Fibroblast of pulmonary artery (primary cell): ENCODE results near the gene TPCN2.

Source experiments
- DNase-seq: peaks from one replicate; pipeline ENCODE4 v3.0.0-alpha.2; 2010; ENCODE audit warnings: low read depth
- H3K4me3 ChIP-seq: replicated peaks from 2 replicates; pipeline ENCODE4 v1.5.1; 2011; ENCODE audit warnings: low read depth, mild to moderate bottlenecking, control low read depth, low read length, moderate library complexity
- CTCF ChIP-seq: IDR thresholded peaks from 2 replicates; pipeline ENCODE4 v1.5.1; 2011; ENCODE audit warnings: mild to moderate bottlenecking, control low read depth, low read length, inconsistent platforms; ENCODE audit errors: missing control alignments

The TPCN2 gene

GRCh38 chr11:69040051-69040450 lies 8.7 kb upstream of the TPCN2 start:
- TF ChIP-seq CTCF = no peak
- no peak overlapping the region for H3K4me3 ChIP-seq
- DNase-seq = no peak

- TF ChIP-seq CTCF = no peak
- no peak overlapping the region for H3K4me3 ChIP-seq
- peak; percentile 39 for DNase-seq
Observed at GRCh38 chr11:69040581-69041260, 8.0 kb upstream of the TPCN2 start.

GRCh38 chr11:69041516-69041915 lies 7.2 kb upstream of the TPCN2 start:
- no peak for TF ChIP-seq CTCF
- DNase-seq = no peak
- H3K4me3 ChIP-seq = no peak overlapping the region

GRCh38 chr11:69044111-69045013 lies 4.4 kb upstream of the TPCN2 start:
- peak; percentile 59 for DNase-seq
- TF ChIP-seq CTCF = peak; percentile 66
- no peak overlapping the region for H3K4me3 ChIP-seq

GRCh38 chr11:69048031-69048693 lies 570 bp upstream of the TPCN2 start:
- H3K4me3 ChIP-seq = peak overlapping the region; percentile 75
- no peak for TF ChIP-seq CTCF
- DNase-seq = no peak

- TF ChIP-seq CTCF = no peak
Observed at GRCh38 chr11:69049490-69049867, 747 bp downstream of the TPCN2 start.

More at GRCh38 chr11:69049490-69049867, 747 bp downstream of the TPCN2 start:
- H3K4me3 ChIP-seq = peak overlapping the region; percentile 75
- DNase-seq = no peak
